ENCODE measurements around the gene JADE3. TPM values are rescaled to one million over a fixed set of nuclear protein-coding genes. Genes with fewer than 3 reads are reported as not detected.

Gene JADE3
- total RNA-seq, 1 donor from 2014 or later, result 7.4 TPM

DNA sequence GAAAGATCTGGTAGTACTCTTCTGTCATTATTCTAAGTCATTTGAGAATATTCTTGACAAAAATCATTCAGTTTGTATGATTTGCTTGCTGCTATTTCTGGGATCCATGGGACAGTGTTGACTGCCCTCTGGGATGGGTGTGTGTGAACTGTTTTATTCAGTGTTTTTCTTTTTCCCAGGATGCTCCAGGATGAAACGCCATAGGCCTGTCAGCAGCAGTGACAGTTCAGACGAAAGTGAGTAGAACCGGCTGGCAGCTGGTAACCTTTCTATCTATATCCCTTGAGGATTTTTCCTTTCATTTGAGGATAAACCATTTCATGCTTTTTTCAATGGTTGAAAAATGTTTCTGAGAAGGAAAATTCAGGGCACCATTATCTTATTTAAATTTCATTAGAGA is 72.5 kb downstream of the JADE3 start:
- ATAC-seq (no peak), DNase-seq (ENCODE audit: low spot score) (no peak)
- intact Hi-C loops (cut with DNase I), result no loop called here

DNA sequence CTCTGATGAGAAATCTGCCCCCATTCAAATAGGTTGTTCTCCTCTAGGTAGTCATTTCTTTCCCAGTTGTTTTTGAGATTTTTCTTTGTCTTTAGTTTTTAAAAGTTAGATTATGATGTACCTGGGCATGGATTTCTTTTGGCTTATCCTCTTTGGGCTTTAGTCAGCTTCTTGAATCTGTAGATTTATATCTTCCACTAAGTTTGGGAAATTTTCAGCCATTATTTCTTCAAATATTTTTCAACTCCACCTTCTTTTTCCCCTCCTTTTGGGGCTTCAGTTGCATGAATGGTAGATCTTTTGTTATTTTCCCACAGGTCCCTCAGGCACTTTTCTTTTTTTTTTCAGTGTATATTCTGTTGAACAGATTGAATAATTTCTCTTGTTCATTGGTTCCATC is 77.3 kb downstream of the JADE3 start:
- ATAC-seq (no peak), DNase-seq (ENCODE audit: low spot score) (no peak)
- intact Hi-C loops (cut with DNase I), result no loop called here

DNA sequence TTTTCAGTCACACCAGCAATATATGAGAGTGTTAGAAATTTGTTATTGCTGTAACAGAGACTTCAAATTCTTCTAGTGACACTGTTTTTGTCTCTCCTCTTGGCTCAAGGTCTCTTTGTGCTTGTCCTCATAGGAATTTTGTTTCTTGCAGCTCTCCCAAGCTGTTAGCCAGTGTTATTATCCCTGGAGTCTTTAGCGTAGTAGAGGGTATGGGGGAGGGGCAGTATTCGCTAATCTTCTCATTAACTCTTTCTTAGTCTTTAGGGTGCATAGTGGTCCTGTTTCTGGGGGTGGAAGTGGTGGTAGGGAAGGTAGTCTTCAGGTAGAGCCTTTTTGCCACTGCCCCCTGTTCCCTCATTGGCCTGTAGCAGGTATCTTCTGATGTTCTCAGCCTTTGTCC is 79.4 kb downstream of the JADE3 start:
- DNase-seq (ENCODE audit: low spot score) (no peak), ATAC-seq (no peak)
- intact Hi-C loops (cut with DNase I), result no loop called here

DNA sequence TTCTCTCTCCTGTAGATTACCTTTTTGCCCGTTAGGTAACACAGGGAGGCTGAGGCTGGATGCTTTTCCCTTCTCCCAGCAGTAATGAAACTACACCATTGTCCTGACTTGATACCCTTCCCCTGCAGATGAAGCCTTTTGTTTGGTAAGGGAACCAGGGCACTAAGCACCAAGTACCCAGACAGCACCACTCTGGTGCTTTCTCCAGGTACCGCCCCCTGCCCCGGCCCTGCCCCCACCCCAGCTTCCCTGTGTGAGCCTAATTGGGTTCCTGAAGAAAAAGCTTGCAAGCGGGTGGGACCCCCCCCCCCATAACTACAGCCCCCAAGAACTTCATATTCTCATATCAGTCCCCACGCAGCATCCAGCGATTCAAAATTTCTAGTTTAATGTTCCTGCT is 79.8 kb downstream of the JADE3 start:
- ATAC-seq (no peak), DNase-seq (ENCODE audit: low spot score) (no peak)
- intact Hi-C loops (cut with DNase I), result no loop called here

DNA sequence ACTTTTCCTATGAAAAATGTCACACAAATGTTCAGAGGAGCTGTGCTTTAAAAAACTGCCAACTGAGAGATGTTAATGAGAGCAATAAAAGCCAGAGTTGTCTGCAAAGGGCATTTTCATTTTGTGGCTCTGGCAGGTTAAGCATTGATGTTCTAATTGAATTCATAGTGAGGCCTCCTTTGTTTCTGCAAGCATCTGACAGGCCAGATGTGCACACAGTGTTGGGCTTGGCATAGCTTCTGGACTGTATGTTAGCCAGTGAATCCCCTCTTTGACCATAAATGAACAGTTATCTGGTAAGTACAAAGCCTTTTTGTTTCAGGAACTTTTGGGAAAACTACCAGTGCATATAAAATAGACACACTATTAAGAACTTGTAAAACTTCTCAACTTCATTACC is 81.9 kb downstream of the JADE3 start:
- peak; percentile 76 for ATAC-seq

DNA sequence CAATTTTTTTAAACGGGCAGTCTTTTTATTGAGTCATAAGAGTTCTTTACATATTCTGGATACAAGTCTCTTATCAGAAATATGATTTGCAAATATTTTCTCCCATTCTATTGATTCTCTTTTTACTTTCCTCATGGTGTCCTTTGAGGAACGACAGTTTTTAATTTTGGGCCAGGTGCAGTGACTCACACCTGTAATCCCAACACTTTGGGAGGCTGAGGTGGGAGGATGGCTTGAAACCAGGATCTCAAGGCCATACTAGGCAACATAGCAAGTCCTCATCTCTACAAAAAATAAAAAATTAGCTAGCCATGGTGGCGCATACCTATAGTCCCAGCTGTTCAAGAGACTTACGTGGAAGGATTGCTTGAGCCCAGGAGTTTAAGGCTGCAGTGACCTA is 99.9 kb downstream of the JADE3 start:
- ATAC-seq (no peak), DNase-seq (ENCODE audit: low spot score) (no peak)
- intact Hi-C loops (cut with DNase I), result no loop called here

More for the DNA sequence above, 81.9 kb downstream of the JADE3 start:
- DNase-seq (ENCODE audit: low spot score), result no peak
- intact Hi-C loops (cut with DNase I), result no loop called here

DNA sequence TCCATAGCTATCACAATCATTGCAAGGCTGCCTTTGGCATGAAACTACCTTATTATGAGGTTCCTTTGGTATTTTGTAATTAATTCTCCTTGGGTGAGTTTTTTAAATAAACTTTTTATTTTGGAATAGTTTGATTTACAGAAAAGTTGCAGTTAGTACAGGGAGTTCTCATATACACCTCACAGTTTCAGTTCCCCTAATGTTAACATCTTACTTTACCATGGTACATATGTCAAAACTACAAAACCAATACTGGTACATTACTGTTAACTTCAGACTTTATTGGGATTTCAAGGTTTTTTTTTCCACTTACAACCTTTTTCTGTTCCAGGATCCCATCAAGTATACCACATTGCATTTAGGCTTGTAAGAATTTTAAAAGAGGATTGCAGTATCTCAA is 114.0 kb downstream of the JADE3 start:
- ATAC-seq (no peak), DNase-seq (ENCODE audit: low spot score) (no peak)
- intact Hi-C loops (cut with DNase I), result no loop called here

DNA sequence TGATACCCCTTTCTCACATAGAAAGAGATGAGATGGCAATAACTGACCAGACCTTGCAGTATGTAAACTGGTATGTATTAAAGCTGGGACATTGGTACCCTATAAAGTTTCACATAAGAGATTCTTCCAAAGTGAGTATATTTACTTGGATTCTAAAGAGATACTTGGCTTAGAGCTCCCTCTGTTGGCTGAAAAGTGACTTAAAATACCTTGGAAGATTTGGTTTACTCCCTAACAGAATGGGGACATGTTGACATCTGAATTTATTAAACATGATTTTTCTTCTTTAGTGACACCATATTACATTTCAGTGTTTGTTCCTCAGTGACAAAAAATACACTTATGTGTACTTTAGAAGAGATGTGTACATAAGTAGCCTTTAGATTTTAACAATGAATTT is 118.1 kb downstream of the JADE3 start:
- no peak for ATAC-seq
- intact Hi-C loops (cut with DNase I), result loop anchor here (10.0 kb wide), 1 partner anchor 276 kb away; the partner anchor contains the start of gene SLC9A7
- DNase-seq (ENCODE audit: low spot score), result no peak

DNA sequence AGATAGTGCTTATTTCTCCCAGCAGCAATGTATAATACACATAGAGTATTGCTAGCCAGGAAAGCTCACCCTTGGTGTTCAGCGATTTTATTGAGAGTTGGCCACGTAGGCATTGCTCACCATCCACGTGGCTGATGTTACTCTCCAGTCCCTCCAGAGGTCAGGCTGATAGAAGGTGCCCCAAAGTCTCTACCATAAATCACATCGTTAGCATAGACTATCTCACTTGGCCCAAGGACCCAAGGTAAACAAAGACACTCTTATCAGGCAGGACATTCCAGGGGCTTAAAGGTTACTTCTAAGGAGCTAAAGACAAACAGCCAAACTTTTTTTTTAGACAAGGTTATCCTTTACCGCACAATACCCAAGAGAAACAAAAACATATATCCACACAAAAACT is 135.8 kb downstream of the JADE3 start:
- intact Hi-C loops (cut with DNase I), result no loop called here
- no peak for ATAC-seq
- no peak for DNase-seq (ENCODE audit: low spot score)

DNA sequence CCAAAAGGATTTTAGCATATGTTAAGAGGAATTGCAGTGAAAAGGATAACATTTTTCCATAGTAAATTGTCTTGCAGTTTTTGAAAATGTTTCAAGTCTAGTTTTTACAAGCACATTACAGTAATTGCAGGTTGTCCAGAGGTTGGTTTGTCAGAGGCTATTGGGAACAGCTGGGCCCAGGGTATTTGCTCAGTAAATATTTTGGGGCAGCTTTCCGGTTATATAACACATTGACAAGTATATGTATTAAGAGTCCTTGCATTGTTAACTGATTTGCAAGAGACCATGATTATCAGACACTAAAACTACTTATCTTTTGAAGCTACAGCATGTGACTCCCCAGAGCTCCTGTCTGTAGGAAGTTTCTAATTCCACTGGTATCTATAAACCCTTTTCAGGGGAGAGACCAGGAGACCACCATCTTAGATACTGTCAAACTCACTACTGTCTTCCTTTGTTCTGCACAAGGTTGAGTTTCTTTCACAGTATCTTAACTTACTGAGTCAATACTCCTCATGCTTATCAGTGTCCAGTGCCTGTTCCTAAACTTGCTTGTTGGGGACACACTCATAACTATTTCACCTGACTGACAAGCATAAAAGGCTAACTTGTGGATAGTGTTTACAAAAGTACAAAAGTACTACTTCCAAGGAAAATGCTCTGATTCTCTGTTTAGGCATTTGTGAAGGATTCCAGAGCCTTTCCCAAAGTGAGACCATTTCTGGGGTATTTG is 147.1 kb downstream of the JADE3 start:
- intact Hi-C loops (cut with DNase I), result no loop called here
- ATAC-seq (no peak), DNase-seq (ENCODE audit: low spot score) (no peak)

DNA sequence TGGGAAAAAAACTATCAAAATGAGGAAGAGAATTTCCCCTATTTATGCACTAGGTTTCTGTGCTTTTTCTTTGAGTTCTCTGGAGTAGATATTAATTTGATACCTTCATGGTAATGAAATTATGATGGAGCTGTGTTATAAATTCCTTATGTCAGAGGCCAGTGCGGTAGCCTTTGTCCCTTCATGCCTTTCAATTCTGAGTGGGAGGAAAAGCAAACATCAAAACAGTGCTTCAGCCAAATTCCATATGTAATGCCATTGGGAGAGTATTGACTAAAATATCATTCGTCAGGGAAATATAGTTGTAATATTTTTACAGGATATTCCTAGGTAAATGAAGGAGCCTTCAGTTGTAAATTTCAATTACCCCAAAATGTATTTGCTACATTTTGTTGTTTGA is 148.5 kb downstream of the JADE3 start:
- DNase-seq (ENCODE audit: low spot score) (no peak), ATAC-seq (no peak)
- intact Hi-C loops (cut with DNase I), result no loop called here

DNA sequence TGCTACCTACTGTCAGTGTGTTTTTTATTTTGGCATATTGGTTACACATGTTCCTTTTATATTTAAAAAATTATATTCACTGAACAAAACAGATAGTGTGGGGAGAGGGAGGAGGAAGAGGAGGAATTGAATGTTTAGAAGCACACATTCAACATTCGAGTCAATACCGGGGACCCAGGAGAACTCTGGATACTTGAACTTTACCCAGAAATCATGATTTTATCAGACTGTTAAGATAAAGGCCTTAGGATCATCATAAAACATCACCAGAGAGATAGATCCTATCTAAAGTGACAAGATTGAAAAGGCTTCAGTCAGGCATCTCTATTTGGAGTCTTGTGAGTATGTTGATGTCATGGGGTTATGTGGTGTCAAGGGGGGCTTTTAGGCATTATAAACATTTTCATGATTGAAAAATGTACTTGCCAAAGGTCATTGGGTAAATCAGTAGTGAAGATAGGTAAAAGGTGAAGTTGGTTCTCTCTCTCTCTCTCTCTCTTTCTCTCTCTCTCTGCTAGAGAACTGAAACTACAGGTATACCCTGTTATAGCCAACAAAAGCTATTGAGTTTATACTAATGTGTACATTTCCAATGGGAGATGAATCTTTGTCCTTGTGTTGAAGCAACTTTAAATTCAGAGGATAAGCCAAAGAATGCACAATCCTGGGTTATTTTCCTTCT is 149.2 kb downstream of the JADE3 start:
- intact Hi-C loops (cut with DNase I), result no loop called here
- ATAC-seq (no peak), DNase-seq (ENCODE audit: low spot score) (no peak)

DNA sequence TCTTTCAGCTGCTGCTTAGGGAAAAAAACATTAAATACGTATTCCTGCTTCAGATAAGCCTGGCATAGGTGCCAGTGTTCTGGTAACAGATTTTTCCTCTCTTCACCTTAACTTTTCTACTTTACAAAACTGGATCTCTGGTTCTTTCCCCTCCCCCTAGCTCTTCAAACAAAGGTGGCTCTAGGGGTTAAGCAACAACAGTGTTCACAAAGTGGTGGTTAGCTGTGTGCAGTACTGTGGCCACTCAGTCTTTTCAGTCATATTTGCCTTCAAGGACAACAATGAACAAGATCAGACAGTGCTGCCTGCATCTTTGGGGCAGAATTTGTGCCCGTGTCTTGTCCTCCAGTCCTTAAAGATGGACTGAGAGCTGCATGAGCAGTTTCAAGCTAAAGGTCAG is 151.0 kb downstream of the JADE3 start:
- no peak for DNase-seq (ENCODE audit: low spot score)
- ATAC-seq, result no peak
- intact Hi-C loops (cut with DNase I), result no loop called here

DNA sequence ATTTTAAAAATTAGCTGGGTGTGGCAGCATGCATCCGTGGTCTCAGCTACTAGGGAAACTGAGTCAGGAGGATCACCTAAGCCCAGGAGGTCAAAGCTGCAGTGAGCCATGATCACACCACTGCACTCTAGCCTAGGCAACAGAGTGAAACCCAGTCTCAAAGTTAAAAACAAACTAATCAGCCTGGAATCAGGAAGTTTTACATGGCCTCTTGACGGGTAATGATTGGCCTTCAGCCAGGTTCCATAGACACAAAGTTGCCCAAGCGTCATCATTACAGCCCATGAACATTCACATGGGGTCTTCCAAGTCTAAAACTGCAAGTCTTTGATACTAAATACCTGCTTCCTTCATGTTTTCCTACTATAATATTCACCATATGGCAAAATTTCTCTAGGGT is 156.0 kb downstream of the JADE3 start:
- DNase-seq (ENCODE audit: low spot score) (no peak), ATAC-seq (no peak)
- intact Hi-C loops (cut with DNase I), result no loop called here

DNA sequence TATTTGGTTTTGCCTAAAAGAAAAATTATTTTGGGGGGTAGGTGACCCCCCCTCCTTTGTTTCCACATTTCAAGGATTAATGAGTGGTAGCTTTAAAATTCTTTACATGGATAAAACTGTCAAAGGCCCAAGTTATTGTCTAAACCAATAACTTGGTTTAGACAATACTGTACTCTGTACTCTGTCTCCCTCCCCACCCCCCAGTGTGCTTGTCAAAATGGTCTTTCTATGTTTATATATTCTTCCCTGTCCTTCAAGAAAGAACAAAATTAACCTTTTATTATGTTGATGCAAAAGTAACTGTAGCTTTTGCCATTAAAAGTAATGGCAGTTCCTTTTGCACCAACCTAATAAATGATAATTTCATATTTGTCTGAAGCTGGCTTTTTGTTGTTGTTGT is 156.5 kb downstream of the JADE3 start:
- DNase-seq (ENCODE audit: low spot score), result no peak
- intact Hi-C loops (cut with DNase I), result no loop called here
- no peak for ATAC-seq

DNA sequence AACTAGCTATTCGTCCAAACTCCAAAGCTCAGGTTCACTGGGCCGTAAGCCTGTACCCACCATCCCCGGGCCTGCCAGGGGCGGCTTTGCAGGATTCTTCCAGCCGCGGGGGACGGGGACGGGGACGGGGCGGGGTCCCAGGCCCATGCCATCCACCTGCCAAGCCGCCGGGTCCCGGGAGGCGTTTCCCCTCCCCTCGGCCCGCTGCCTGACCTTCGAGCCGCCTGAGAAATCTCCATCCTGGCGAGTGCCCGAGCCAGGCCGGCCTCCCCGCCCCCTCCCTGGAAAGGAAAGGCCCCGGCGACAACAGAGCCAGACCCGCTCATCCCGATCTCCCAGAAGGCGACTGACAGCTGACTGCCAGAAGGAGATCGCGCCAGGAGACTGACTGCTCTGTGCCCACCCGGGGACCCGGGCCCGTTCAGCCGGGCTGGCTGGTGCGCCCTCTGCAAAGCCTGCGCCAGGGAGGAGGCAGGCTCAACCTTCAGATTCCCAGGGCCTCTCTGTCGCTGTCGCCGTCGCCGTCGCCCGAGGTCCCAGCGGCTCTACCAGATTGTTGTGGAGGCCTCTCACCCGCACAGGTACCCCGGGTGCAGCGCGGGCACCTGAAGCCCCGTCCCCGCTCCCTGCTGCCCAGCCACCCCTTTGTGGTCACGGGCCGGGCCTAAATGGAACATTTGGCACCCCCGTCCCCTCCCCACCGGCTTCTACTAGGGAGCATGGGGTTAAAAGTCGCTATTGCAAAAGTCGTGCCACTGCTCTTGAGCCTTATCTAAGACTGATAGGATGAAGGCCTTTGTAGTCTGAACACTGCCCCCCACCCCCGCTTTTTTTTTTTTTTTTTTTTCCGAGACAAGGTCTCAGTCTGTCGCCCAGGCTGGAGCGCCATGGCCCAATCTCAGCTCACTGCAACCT is 166.2 kb downstream of the JADE3 start, which contains the start of gene RGN:
TSS of gene RGN (plus strand) at position 315 of the 915 bp plus-strand sequence. CDS start 2,702 bp downstream, outside the sequence.
- DNase-seq (ENCODE audit: low spot score) (no peak), ATAC-seq (peak; percentile 39)
- intact Hi-C loops (cut with DNase I), result no loop called here

DNA sequence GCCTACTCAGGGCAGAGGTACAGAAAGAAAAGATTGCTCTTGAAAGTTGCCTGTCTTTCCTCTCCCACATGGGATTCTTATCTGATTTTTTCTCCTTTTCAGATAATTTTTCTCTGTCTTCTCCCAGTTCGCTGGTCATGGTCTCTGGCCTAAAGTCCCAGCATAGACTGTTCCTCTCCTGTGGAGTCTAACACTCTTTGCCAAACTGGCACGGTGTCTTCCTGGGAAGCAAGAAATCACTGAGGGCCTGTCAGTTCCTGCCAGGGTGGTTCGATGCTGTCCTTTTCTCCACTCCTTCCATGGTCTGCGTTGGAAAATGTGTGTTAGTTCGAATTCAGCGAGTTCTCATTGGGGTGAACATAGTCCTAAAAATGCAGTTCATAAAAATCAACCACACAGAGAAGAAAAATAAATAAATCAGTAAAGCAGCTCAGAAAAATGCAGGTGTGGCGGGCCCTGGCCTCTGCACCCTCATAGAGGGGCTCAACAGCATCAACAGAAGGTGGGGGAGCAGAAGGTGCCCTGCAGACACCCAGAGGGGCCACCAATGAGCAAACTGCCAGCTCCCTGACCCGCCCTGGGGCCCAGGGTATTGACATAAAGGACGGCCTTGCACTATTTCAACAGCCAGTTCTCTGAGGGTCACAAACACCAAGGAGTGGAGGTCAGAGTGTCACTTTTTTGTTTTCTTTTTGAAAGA is 168.1 kb downstream of the JADE3 start:
- peak; percentile 62 for ATAC-seq
- no peak for DNase-seq (ENCODE audit: low spot score)
- intact Hi-C loops (cut with DNase I), result no loop called here

DNA sequence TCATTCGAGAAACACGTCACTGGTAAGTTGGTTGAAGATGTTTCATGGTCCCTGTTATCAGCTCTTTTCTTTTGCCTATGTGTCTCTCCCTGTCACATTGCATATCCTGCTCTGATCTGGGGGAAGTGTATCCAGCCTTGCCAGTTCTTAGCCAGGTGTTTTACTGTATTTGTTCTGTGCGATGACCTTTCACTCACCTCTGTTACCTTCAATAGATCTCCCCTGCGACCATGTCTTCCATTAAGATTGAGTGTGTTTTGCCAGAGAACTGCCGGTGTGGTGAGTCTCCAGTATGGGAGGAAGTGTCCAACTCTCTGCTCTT is 168.7 kb downstream of the JADE3 start:
- ATAC-seq (no peak), DNase-seq (ENCODE audit: low spot score) (no peak)
- intact Hi-C loops (cut with DNase I), result no loop called here

DNA sequence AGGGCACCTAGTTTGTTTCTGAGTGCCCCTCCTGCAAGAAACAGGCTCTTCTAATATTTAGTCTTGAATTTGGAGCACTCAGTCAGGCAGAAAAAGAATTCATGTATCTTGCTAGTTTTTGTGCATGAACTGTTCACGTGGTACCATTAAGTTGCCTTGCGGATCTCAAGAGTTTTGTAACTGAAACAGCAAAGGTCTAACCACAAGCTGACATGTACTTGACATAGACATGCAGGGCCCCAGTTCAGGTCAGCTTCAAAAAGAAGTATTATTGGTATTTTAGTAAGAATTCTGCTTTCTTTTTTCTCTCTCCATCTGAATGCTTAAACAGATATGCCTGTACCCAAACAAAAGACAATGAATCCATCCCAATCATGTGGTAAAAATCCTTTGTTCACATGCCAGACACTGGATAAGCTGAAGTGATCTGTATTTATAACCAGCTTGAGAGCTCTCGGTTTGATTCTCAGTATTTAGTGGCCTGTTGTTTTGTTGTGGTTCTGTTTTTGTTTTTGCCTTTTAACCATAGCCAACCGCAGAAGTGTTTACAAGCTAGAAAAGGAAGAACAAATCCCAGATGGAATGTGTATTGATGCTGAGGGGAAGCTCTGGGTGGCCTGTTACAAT is 179.0 kb downstream of the JADE3 start:
- intact Hi-C loops (cut with DNase I), result no loop called here
- peak; percentile 88 for ATAC-seq
- no peak for DNase-seq (ENCODE audit: low spot score)

Measured in sciatic nerve (tissue), 2 donors.